HG02870 (cell line): ENCODE data around the gene RBM3.

Experiments
- ATAC-seq: cut with Tn5 transposase; IDR thresholded peaks from one replicate; pipeline ENCODE4 v1.9.1; 2021; ENCODE audit warnings: mild to moderate bottlenecking, moderate library complexity; ENCODE audit not compliant: unreplicated experiment

Gene RBM3

GRCh38 chrX:48616576-48616975 is 42.3 kb downstream of the RBM3 start:
- no peak for ATAC-seq

- ATAC-seq, result no peak
These were observed 43.5 kb downstream of the RBM3 start for GRCh38 chrX:48617542-48618340.

GRCh38 chrX:48626401-48627298 is 52.4 kb downstream of the RBM3 start:
- ATAC-seq, result no peak
